GM19099 (cell line): ENCODE results near the gene KICS2.

ENCODE experiments used
- POLR2A ChIP-seq: IDR thresholded peaks from 3 replicates; pipeline ENCODE4 v1.6.1; 2011; ENCODE audit warnings: low read depth; ENCODE audit not compliant: insufficient read length; ENCODE audit errors: extremely low read depth

The KICS2 gene

DNA sequence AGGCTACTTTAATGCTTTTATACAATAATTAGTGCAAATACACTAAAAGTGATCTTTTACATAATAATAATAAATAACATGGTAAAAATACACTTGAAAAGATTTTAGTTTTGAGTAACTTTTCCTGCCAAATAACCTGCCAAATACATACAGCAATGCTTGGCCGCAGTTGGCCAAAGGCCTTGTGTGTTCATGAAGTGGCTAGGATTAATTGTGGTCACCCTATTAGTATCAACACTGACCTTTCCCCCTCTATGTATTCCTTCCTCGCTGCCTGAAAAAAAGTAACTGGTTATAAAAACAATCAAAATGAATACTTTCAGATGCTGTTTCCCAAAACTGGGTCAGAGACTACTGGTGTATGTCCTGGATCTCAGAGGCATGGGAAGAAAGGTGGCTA lies 34.3 kb downstream of the KICS2 start:
- no peak for TF ChIP-seq POLR2A

DNA sequence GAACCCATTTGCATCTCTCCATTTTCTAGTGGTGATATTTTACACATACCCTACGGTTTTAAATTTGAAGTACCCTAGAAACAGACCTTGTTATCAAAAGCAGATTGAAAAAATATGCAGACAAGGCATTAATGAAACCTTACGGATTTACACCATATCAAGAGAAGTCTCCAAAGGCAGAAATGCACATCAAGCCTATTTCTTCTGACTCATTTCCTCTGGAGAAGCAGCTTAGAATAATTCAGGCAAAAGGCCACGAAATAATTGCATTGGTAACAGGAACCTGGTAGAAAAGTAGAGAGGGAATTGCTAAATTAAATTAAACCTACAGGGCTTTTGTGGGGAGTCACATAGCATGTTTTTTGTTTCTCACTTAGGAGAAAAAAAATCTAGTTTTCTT lies 34.7 kb downstream of the KICS2 start:
- no peak for TF ChIP-seq POLR2A

DNA sequence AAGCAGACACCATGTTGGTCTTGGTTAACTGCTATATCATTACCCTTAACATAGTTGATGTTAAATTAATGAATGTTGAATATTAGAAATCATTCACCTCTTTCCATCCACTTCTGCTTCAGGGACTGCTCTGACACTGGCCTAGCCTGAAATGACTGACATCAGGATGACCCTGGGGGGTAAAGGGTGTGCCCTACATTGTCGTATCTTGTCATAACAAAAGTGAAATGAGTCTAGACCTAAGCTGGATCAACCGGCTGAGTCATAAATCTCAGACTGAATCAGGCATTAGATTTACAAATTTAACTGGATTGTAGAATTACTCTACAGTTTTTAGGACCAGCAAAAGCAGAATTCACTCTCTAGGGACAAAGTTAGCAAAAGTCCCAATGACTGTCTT lies 35.3 kb downstream of the KICS2 start:
- TF ChIP-seq POLR2A, result no peak

DNA sequence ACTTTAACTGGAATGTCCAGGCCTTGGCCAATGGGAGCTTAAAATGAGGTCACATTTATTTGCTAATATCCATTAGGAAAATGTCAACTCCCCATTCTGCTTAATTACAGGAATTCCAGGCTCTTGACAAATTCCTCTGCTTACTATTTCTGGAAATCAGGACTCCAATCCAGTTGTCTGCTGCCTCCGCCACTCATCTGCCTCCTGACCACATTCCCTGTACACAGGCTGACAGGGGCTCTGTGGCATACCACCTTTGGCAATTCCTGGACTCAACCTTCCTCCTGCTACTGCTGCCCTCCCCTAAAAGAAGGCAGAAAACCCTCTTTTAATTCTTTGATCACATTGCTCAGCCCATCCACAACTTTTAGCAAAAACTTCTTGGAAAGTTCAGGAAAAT lies 37.9 kb downstream of the KICS2 start:
- TF ChIP-seq POLR2A, result no peak

DNA sequence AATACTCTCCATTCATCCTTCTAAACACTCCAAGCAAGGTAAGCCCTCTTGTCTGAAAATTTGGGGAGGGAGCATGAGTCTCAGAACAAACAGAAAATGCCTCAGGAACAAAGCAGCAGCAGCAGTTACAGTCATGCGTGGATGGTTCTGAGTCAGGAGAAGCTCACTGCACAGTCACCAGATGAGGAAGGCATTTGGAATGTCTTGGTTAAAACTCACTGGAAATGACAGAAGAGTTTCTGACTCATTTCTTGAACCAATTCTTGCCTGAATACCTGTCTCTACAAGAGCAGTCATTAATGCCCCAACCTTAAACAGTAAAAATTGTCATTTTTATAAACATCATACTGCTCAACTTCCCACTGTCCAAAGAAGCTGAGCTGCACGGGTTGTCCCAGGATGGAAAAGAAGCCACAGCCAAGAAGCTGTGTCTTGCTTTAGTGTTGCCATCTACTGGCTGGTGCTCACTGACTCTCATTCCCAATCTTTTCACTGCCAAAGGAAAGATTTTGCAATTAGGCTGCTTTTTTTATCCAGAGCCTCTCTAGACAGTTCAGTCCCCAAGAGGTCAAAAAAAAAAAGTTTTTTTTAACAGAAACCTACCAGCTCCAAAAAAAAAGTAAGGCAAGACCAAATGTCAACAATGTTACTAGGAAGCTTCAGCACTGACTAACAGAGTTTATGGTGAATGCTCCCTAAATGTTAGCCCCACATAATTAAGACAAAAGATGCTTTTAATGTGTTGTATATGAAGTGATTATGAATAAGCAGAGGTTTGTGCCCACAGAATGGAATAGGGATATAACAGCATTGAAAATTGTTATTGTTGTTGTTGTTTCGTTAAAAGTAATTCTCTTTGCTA lies 40.4 kb downstream of the KICS2 start:
- no peak for TF ChIP-seq POLR2A

DNA sequence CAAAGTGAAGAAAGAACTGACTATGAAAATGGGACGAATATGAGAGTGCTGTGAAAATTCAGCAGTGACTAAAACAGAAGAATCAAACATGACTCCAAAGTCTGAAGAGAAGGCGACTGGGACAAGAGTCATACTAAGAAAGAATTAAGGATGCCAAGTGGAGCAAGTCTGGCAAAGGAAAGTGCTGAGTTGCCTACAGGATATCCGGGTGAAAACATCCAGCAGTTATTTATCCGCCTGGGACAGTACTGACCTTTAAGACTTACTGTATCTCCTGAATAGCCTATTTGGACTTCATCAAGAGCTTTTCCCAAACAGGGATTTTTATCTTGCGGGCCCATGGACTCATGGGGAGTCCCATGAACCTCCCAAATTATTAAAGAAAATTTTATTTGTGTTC lies 41.1 kb downstream of the KICS2 start:
- no peak for TF ChIP-seq POLR2A

DNA sequence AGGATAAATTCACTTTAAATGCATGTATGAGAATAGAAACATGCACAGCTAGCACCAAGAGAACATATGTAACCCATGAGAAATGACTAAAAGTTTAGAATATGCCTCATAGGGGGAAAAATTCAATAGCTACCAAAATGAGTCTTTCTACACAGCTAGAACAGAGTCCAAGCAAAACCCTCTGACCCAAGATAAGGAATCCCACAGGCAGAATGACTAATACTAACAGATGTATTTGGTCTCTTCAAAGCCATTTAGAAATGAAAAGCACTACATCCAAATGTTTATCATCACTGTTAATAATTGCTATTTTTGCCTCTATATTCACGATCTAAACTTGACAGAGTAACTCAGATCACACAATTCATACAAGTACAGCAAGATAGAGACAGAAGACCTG lies 44.0 kb downstream of the KICS2 start:
- no peak for TF ChIP-seq POLR2A

DNA sequence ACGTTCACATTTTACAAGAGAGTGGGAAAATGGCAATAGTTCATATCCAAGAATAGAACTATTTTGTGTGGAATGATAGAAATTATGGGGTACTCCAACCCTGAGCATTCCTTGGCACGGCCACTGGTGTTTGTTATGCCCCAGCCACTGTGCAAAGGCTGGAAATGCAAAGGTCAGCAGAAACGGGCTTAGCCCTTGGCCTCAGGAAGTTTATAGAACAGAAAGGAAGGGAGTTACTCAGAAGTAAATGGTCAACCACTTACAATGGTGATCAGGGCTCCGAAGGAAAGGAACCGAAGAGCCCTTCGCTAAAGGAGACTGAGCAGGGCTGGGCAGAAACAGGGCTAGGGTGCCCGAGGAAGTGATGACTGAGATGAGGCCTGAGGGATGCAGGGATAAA lies 45.1 kb downstream of the KICS2 start:
- TF ChIP-seq POLR2A, result no peak

DNA sequence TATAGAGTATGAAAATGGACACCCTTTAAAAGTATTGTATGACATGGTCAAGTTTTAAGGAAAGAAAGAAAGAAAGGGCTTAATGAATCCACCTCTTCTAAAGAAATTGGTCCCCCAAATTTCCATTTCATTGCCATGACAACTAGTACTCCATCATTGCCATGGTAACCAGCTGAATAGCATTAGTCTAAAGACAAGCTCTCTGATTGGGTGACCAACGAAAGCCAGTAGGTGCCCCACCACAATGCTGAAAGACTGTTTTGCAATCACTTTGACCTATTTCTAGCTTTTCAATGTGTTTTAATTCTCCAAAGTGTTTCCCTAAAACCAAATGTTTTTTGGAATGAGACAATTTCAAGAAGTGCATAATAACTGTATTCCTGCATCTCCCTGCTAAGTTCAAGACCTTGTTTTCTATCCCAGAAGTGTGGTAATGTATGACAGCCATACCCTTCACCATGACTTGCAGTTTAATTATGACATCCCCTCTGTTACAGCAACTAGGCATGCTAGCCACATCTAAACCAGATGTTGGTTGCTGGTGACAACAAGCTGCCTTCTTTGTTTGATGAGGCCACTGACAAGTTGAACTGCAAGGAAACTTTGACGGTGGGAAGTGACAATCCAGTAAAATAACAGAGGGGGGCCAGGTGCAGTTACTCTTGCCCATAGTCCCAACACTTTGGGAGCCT lies 46.7 kb downstream of the KICS2 start:
- TF ChIP-seq POLR2A, result no peak

DNA sequence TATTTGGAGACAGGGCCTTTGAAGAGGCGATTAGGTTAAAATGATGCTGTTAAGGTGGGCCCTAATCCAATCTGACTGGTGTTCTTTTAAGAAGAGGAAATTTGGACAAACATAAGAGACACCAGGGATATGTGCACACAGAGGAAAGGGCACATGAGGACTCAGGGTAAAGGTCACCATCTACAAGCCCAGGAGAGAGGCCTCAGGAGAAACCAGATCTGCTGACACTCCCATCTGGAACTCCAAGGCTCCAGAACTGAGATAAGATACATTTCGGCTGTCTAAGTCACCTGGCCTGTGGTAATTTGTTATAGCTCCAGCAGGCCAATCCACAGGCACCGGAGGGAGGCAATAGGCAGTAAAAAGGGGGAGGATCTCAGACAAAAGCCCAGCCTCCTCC lies 48.6 kb downstream of the KICS2 start:
- TF ChIP-seq POLR2A, result no peak
